GM21619 (cell line): ENCODE data around the gene TAOK1.

Experiments
- ATAC-seq: cut with Tn5 transposase; IDR thresholded peaks from one replicate; pipeline ENCODE4 v1.9.1; 2021; ENCODE audit not compliant: unreplicated experiment

The TAOK1 gene

DNA sequence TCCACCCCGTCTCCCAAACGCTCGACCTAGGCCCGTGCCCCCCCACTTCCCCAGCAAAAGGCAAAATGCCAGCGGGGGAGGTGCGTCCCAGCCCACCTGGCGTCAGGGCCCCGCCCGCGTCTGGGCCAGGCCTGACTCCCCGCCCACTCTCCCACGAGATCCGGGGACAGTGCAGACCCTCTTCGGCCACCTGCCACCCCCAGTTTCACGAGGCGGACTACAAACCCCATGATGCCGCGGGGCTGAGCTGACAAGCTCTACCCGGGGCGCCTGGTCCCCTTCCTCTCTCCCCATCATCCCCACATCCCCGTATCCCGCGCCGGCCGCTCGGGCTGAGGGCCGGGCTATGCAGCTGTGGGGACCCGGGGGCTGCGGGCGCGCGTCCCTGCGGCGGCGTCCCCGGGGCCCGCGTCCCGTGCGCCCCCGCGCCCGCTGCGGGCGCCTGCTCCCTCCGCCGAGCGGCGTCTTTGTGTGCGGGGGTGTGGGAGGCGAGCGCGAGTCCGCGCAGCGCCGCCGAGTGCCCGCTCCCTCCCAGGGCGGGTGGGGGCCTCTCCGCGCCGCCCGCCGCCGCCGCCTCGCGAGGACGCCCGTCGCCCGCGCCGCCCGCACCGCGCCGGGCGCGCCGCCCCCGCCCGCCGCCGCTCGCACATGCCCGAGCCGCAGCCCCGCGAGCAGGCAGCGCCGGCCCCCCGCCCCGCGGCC is 202.8 kb downstream of the TAOK1 start, which contains the start of gene ANKRD13B:
Gene ANKRD13B (plus strand): TSS at position 283 of the 702 bp plus-strand sequence. CDS start 490 bp downstream, outside the sequence.
- ATAC-seq, result no peak

DNA sequence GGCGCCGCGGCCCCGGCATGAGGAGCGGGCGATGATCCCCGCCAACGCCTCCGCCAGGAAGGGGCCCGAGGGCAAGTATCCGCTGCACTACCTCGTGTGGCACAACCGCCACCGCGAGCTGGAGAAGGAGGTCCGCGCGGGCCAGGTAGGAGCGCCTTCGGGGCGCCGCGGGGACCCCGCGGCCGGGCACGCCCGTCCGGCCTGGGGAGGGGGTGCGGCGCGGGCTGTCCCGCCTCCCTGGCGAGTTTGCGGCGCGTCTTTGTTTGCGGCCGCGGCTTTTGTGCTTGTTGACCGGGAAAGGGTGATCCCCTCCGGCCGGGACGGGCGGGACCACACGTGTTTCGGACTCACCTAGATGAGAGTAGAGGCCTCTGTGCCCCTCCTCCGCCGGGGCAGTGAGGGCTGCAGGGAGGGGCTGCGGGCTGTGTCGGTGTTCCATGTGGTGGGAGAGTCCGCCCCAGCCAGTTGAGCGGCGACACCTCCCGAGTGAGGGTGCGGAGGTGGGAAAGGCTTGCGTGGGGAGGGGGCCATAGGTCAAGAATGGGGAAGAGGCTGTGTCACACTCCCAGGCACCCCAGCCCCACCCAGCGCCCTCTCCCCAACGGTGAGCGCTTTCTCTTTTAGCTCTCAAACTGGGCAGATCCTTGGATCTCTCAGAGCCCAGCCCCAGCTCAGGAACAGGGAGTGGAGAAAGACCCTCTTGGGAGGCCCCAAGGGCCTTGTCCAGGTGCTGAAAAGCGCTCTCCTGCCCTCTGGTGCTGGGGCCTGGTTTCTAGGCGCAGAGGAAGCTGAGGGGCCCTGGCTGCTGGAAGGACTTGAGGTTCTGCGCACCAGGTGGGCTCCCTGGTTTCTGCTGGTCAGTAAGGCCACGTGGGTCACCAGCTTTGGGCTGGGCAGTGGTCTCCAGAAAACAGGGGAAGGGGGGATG is 203.7 kb downstream of the TAOK1 start:
- no peak for ATAC-seq

DNA sequence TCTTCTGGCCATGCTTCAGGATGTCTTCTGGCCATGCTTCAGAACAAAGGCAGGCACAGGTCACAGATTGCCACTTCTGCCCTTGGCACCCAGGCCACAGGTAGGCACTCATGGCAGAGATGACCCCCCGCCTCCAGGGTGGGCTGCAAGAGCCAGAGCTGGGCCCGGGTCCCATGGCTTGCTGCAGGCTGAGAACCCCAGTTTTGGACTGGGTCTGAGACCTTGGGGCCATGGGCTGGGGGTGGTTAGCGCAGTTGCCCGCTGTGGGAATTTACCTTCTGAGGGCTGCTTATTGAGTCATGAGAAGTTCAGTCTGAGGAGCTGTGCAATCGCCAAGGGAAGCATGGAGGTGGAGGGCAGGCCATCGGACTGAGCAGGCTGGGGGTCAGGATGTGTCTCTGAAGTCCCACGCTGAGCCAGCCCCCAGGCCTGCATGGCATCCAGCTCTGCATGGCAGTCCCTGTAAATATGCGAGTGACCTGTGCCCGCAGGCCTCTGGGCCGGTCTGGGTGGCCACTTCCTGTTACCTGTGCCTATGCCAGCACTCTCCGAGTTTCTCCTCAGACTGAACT is 204.4 kb downstream of the TAOK1 start:
- ATAC-seq, result no peak

DNA sequence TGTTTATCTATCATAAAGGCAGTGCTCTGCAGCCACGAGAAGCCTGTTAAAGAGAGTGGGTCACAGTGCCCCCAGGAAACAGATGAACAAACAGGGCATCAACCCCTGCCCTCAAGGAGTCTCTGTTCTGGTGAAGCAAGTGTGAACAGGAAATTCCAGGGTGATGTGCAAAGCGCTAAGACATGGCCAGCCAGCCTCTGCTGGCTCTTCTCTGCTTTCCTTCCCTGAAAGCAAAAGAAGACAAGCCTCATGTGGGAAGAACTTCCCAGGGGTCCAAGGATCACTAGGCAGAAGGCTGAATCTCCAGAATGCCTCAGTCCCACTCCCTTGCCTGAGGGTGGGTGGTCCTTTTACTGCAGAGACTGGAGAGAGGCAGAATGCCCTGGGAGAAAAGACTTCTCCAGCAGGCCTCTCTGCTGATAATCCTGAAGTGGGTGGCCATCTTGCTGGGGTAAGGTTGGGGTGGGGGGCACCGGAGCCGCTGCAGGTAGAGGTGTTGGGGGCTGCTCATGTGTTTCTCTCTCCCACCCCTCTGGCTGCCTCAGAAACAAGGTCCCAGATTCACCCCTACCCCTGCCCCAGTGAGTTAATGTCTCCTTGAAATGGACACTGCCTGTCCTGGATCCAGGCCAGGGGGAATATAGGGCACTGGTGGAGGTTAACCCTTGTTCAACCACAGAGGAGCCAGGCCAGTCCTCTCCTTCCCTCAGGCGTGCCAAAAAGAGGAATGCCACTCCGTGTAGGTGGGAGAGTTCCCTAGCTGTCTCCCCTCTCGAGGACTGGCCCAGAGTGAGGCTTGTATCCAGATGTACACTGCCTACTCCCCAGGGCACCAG is 205.2 kb downstream of the TAOK1 start:
- no peak for ATAC-seq

DNA sequence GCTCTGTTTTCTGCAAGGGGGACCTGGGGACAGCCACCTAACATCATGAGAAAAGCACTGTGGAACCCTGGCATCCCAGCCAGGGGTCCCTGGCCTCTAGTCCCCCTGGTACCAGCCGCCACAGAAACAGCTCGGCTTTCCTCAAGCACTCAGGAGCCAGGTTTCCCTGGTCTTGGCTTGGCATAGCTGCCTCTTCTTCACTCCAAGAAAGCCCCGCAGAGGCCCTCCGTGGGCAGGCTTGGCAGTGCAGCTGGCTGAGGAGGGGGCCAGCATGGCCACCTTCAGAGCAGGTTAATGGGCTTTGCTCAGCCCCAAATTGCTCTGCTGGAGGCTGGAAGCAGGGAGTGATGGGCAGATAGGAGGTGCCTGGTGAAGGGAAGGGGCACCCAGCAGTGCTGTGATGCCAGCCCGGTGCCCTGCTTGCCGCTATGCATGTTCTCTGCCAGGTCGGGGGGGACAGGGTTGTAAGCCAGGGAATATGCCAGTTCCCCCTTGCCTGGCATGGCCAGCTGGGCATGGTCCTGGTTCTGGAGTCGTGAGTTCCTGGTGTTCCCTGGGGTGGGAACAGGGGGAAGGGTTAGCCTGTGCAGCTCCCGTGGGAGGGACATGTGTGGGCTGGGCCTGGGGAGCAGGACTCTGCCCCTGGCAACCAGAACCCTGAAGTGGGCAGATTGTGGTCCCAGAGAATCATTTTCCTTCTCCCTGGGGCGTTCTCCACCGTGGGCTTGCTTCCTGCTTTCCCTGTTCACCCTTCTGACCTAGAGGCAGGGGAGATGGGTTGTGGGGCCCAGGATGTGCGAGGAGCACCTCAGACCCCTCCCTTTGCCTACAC is 206.0 kb downstream of the TAOK1 start:
- ATAC-seq, result no peak

DNA sequence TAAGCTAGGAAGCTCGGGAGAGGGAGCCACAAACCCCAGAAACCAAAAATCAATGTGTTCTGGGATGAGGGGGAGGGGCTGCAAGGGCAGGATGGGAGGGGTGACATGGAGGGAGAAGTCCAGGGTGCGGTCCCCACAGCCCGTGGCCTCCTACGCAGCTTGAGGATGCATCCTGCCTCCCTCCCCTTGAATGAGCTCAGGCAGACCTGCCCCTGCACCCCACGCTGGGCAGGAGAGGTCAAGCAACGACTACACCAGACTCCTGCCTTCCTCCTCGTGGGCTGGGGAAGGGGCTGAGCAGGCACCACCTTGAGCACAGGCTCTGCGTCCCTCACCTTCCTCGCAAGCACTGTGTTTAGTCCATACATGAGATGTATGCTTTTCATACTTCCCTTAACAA is 206.6 kb downstream of the TAOK1 start:
- ATAC-seq, result no peak

DNA sequence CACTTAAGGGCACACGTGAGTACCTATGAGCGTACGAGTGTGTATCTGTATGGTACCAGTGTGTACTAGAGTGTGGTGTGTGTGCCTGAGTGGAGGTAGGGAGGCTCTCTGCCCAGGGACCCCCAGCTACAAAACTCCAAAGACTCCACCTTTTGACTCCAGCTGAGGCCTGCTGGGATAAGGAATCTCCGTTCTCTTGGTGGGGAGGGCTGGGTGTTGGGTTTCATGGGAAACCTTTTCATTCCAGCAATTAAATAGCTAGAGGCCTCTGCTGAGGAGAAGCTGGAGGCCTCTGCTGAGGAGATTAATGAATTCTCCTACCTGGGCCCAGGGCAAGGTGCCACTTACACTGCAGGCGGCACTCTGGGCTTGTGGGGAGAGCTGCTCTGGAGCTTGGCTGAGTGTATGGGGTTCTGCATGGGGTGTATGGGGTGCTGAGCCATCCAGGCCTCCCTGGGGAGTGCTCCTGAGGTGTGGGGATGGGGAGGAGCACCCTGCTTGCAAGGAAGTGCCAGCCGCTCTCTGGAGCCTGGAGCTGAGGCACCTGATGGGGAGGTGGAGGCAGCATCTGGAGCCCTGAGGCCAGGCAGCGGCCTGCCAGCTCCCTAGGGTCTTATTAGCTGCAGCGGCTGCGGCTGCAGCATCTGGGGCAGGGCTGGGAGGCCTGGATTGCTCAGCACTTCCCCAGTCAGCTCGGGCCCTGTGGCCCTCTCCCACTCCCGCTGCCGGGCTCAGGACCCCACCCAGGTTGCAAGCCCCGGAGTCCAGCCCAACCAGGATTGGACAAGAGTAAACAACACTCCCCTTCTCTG is 207.4 kb downstream of the TAOK1 start:
- no peak for ATAC-seq
